Endothelial cell of umbilical vein (primary cell): ENCODE data around the gene POLRMT. TPM values are rescaled to one million over a fixed set of nuclear protein-coding genes. Genes with fewer than 3 reads are reported as not detected.

ENCODE experiments used
- BruUV-seq: library from RNA; stranded (reverse); fragments of 400-500 nt; replicated peaks from 2 replicates; lab custom pipeline; 2021; lab: Mats Ljungman, UMichigan
- CTCF ChIA-PET: fragments of 300-600, 350-600 bp; sonication (Branson Sonifier 250); formaldehyde crosslinking; loops from one replicate; lab custom pipeline; 2021; ENCODE audit warnings: antibody characterized with exemption, inconsistent platforms; lab: Charles Lee
- POLR2A ChIA-PET: fragments of 300-600, 350-600 bp; sonication (Branson Sonifier 250); formaldehyde crosslinking; loops from one replicate; lab custom pipeline; 2021; ENCODE audit warnings: antibody characterized with exemption, inconsistent platforms; lab: Charles Lee
- DNase-seq: peaks from one replicate; pipeline ENCODE4 v3.0.0-alpha.2; 2011; ENCODE audit warnings: low read depth, low spot score
- FAIRE-seq: peaks from 2 replicates; lab custom pipeline; 2011; peaks lifted over from hg19 to GRCh38; lab: Jason Lieb, UNC
- H2AFZ ChIP-seq: 2 replicates; pipeline ENCODE4 v1.6.0; 2012; ENCODE audit warnings: low read depth, low read length, control low read depth, inconsistent platforms
- H3K27ac ChIP-seq: 2 replicates; pipeline ENCODE4 v1.5.1; 2011; ENCODE audit warnings: low read depth, mild to moderate bottlenecking, control low read depth, low read length, moderate library complexity; ENCODE audit not compliant: insufficient read depth
- H3K27me3 ChIP-seq, 2 experiments: 2 replicates each; pipeline versions ENCODE4 v1.6.0 to v1.6.1; 2011; ENCODE audit warnings: low read length in 2 of 2, mixed read lengths in 1 of 2; ENCODE audit not compliant: control insufficient read depth in 2 of 2, insufficient read depth in 2 of 2
- H3K36me3 ChIP-seq, 2 experiments: 2 replicates in 1 of 2; 3 replicates in 1 of 2; pipeline ENCODE4 v1.5.1; 2011; ENCODE audit warnings: low read length in 2 of 2, mild to moderate bottlenecking in 1 of 2, moderate library complexity in 1 of 2; ENCODE audit not compliant: control insufficient read depth in 2 of 2, insufficient read depth in 2 of 2; ENCODE audit errors: extremely low read depth in 1 of 2
- H3K4me1 ChIP-seq: 3 replicates; pipeline ENCODE4 v1.5.1; 2011; ENCODE audit warnings: mild to moderate bottlenecking, low read length; ENCODE audit not compliant: control insufficient read depth, insufficient read depth; ENCODE audit errors: extremely low read depth
- H3K4me2 ChIP-seq: 2 replicates; pipeline ENCODE4 v1.6.1; 2011; ENCODE audit warnings: low read length, control low read depth, mixed read lengths; ENCODE audit not compliant: insufficient read depth
- H3K4me3 ChIP-seq, 3 experiments: fragments of 200-600 bp in 1 of 3; sonication (generic), shearing (Covaris generic) in 1 of 3; replicated peaks in 1 of 3; 2 replicates each; pipeline ENCODE4 v1.5.1; 2011 to 2016; ENCODE audit warnings: control low read depth in 3 of 3, low read length in 3 of 3, mild to moderate bottlenecking in 2 of 3, inconsistent platforms in 1 of 3, low read depth in 1 of 3, moderate library complexity in 1 of 3; ENCODE audit not compliant: insufficient read depth in 1 of 3
- H3K79me2 ChIP-seq: 2 replicates; pipeline ENCODE4 v1.6.0; 2012; ENCODE audit warnings: low read length, inconsistent platforms; ENCODE audit not compliant: control insufficient read depth, insufficient read depth
- H3K9ac ChIP-seq: replicated peaks from 2 replicates; pipeline ENCODE3; 2011; ENCODE audit warnings: low read length, control low read depth; ENCODE audit not compliant: insufficient read depth; ENCODE audit errors: extremely low read depth
- H3K9me1 ChIP-seq: replicated peaks from 3 replicates; pipeline ENCODE4 v1.6.0; 2011; ENCODE audit warnings: mild to moderate bottlenecking, low read length; ENCODE audit not compliant: control insufficient read depth, insufficient read depth; ENCODE audit errors: extremely low read depth
- H3K9me3 ChIP-seq: replicated peaks from 2 replicates; pipeline ENCODE4 v1.5.1; 2012; ENCODE audit warnings: low read length, inconsistent platforms; ENCODE audit not compliant: control insufficient read depth, insufficient read depth
- H4K20me1 ChIP-seq: replicated peaks from 2 replicates; pipeline ENCODE3; 2011; ENCODE audit warnings: mild to moderate bottlenecking, low read length; ENCODE audit not compliant: control insufficient read depth, insufficient read depth; ENCODE audit errors: extremely low read depth
- EZH2 ChIP-seq: IDR thresholded peaks from 2 replicates; pipeline ENCODE4 v1.6.1; 2012; ENCODE audit warnings: borderline replicate concordance, low read depth, mild to moderate bottlenecking, moderate library complexity, low read length, inconsistent platforms; ENCODE audit not compliant: severe bottlenecking
- FOS ChIP-seq: IDR thresholded peaks from 2 replicates; pipeline ENCODE4 v1.6.1; 2011; ENCODE audit warnings: mild to moderate bottlenecking, low read length, moderate library complexity, borderline replicate concordance; ENCODE audit not compliant: insufficient read depth
- GATA2 ChIP-seq: IDR thresholded peaks from 2 replicates; pipeline ENCODE4 v1.7.0; 2011; ENCODE audit warnings: low read depth, mild to moderate bottlenecking, moderate library complexity, mixed read lengths, low read length; ENCODE audit not compliant: insufficient read length, insufficient read depth
- JUN ChIP-seq: IDR thresholded peaks from 2 replicates; pipeline ENCODE4 v1.6.1; 2011; ENCODE audit warnings: borderline replicate concordance, low read depth; ENCODE audit not compliant: insufficient read length, insufficient read depth
- MAX ChIP-seq: IDR thresholded peaks from 2 replicates; pipeline ENCODE4 v1.6.1; 2011; ENCODE audit not compliant: insufficient read depth, insufficient read length
- MYC ChIP-seq: IDR thresholded peaks from one replicate; pipeline ENCODE4 v1.6.1; 2011; ENCODE audit warnings: mild to moderate bottlenecking, low read depth, low read length
- POLR2A ChIP-seq: IDR thresholded peaks from 2 replicates; pipeline ENCODE4 v1.6.1; 2012; ENCODE audit warnings: low read depth, mild to moderate bottlenecking, control low read depth, low read length
- POLR2AphosphoS5 ChIP-seq: IDR thresholded peaks from 2 replicates; pipeline ENCODE4 v1.6.1; 2012; ENCODE audit warnings: low read depth, mild to moderate bottlenecking, control low read depth, low read length, moderate library complexity; ENCODE audit not compliant: insufficient read depth
- dilution Hi-C: fragments of 300-500 bp; cut with MboI; formaldehyde crosslinking; loops from one replicate; pipeline ENCODE4 v1.15.0; 2019; ENCODE audit warnings: low sequenced_read_pairs; ENCODE audit not compliant: extremely low pct_ligation_motif_present
- intact Hi-C: fragments of 100-400 bp; cut with micrococcal nuclease; formaldehyde crosslinking; loops from one replicate; pipeline ENCODE4 v1.10.0; 2022
- polyA plus RNA-seq, 4 experiments: library from polyadenylated mRNA; depleted of rRNA in 3 of 4; stranded (reverse) in 3 of 4; unstranded in 1 of 4; fragments of >200 nt; gene quantifications; 2 replicates each; pipeline versions ENCODE4 v1.2.1 to v1.2.3, GENCODE V29; 2011 to 2012; ENCODE audit warnings: missing spikeins in 1 of 4
- total RNA-seq: library from RNA; stranded (reverse); gene quantifications from 2 replicates; pipeline ENCODE4 v1.2.3, GENCODE V29; 2021
- TF ChIP-seq, protein P1 (sequence below), 2 donors: IDR thresholded peaks; 1 replicate in 1 of 2; 2 replicates in 1 of 2; pipeline ENCODE4 v1.5.1; 2011; ENCODE audit warnings: low read length in 2 of 2, mild to moderate bottlenecking in 2 of 2, moderate library complexity in 2 of 2, control low read depth in 1 of 2, inconsistent platforms in 1 of 2, low read depth in 1 of 2; ENCODE audit not compliant: insufficient read depth in 1 of 2; ENCODE audit errors: extremely low read depth in 1 of 2

The POLRMT gene
- total and polyA plus RNA-seq, 2 donors (not counting 3 experiments of a cell fraction or from before 2014, with no cell fraction given), result 38.9 to 50.6 TPM

DNA sequence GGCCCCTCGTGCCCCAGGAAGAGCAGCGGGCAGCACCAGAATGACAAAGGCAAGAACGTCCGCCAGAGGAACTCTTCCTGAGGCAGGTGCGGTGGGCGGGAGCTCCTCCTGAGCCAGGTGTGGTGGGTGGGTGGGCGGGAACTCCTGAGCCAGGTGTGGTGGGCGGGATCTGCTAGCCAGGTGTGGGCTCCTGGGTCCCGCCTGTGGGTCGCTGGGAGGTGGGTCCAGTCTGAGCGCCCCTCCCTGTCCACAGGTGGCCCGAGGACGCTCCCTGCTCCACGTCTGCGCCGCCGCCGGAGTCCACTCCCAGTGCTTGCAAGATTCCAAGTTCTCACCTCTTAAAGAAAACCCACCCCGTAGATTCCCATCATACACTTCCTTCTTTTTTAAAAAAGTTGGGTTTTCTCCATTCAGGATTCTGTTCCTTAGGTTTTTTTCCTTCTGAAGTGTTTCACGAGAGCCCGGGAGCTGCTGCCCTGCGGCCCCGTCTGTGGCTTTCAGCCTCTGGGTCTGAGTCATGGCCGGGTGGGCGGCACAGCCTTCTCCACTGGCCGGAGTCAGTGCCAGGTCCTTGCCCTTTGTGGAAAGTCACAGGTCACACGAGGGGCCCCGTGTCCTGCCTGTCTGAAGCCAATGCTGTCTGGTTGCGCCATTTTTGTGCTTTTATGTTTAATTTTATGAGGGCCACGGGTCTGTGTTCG lies 50.7 kb downstream of the POLRMT start:
- Histone ChIP-seq H3K4me2 (no peak overlapping the region), H3K36me3 (peaks cover 4 to 31% of the 10 kb centered on the region in 2 experiments), H4K20me1 (no peaks in the 10 kb centered on the region), H3K9me1 (no peaks in the 10 kb centered on the region), H3K9me3 (no peaks in the 10 kb centered on the region), H3K4me1 (no peaks in the 10 kb centered on the region), H3K4me3 (no peak overlapping the region), H3K9ac (no peak overlapping the region), H3K27ac (no peak overlapping the region), H3K27me3 (no peaks in the 10 kb centered on the region), H3K79me2 (peaks cover 26% of the 10 kb centered on the region), H2AFZ (no peak overlapping the region)
- intact Hi-C loops, result no loop called here
- dilution Hi-C loops, result no loop called here
- BruUV-seq, result no TSS peak
- FAIRE-seq (no peak), DNase-seq (no peak)
- ChIA-PET CTCF (interaction anchor here (0.6 kb wide), 1 partner anchor 22 kb away, joined by 4 read pairs; no protein-coding TSS in a partner anchor), POLR2A (no interaction called here)
- TF ChIP-seq EZH2 (no peak), FOS (no peak), POLR2A (no peak), JUN (no peak), MYC (no peak), POLR2AphosphoS5 (no peak), GATA2 (no peak), MAX (no peak)
- TF ChIP-seq, protein P1, sequence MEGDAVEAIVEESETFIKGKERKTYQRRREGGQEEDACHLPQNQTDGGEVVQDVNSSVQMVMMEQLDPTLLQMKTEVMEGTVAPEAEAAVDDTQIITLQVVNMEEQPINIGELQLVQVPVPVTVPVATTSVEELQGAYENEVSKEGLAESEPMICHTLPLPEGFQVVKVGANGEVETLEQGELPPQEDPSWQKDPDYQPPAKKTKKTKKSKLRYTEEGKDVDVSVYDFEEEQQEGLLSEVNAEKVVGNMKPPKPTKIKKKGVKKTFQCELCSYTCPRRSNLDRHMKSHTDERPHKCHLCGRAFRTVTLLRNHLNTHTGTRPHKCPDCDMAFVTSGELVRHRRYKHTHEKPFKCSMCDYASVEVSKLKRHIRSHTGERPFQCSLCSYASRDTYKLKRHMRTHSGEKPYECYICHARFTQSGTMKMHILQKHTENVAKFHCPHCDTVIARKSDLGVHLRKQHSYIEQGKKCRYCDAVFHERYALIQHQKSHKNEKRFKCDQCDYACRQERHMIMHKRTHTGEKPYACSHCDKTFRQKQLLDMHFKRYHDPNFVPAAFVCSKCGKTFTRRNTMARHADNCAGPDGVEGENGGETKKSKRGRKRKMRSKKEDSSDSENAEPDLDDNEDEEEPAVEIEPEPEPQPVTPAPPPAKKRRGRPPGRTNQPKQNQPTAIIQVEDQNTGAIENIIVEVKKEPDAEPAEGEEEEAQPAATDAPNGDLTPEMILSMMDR (IDR thresholded peaks at IDR 0.05; ENCODE audit: extremely low read depth in 1 of 2, insufficient read depth in 1 of 2, low read depth in 1 of 2, low read length in 2 of 2), result no peak
